OCI-LY7 (cell line): ENCODE data around the gene SLC5A11.

ENCODE experiments used
- CTCF ChIP-seq: fragments of 200-600 bp; sonication (generic); conservative IDR thresholded peaks from 2 replicates; pipeline ENCODE4 v1.5.1; 2014; ENCODE audit warnings: mild to moderate bottlenecking, antibody characterized with exemption, low read length, moderate library complexity, mixed read lengths
- EZH2phosphoT487 ChIP-seq: fragments of 200-600 bp; sonication (generic); IDR thresholded peaks from 2 replicates; pipeline ENCODE4 v1.6.1; 2018; ENCODE audit warnings: low read depth, borderline replicate concordance, mild to moderate bottlenecking, mixed run types, antibody characterized with exemption, low read length, moderate library complexity, mixed read lengths

DNA sequence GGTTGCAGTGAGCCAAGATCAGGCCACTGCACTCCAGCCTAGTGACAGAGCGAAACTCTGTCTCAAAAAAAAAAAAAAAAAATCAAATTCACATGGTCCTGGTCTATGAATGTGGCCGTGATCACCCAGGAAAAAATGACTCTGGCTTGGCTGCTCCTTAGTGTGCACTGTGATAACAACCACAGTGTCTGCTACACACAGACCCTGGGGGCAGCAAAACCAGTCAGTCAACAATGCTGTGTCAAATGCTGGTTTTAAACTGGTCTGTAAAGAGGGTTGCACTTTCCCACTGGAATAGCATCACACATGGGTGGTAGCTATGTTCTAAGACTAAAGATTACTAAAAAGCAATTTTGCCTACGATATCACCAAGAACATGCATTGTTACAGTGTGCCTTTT lies 98.4 kb downstream of the SLC5A11 start:
- TF ChIP-seq CTCF (no peak), EZH2phosphoT487 (no peak)
